Esophagus (tissue), 2 donors: ENCODE measurements around the gene TIGAR. TPM values are rescaled to one million over a fixed set of nuclear protein-coding genes. Genes with fewer than 3 reads are reported as not detected.

ENCODE experiments used
- H3K27ac ChIP-seq, 2 donors: one replicate each; pipeline ENCODE4 v1.5.1; 2013; ENCODE audit warnings: low read depth in 2 of 2, mild to moderate bottlenecking in 2 of 2, inconsistent platforms in 1 of 2, low read length in 1 of 2, moderate library complexity in 1 of 2
- H3K27me3 ChIP-seq, 2 donors: one replicate each; pipeline ENCODE4 v1.6.1; 2013; ENCODE audit warnings: low read length in 2 of 2, control low read depth in 1 of 2, mild to moderate bottlenecking in 1 of 2; ENCODE audit not compliant: insufficient read depth in 2 of 2, control insufficient read depth in 1 of 2
- H3K36me3 ChIP-seq, 2 donors: one replicate each; pipeline ENCODE4 v1.6.1; 2013; ENCODE audit warnings: low read length in 1 of 2; ENCODE audit not compliant: control insufficient read depth in 2 of 2, insufficient read depth in 2 of 2
- H3K4me1 ChIP-seq, 2 donors: one replicate each; pipeline ENCODE4 v1.6.1; 2013; ENCODE audit warnings: low read length in 1 of 2; ENCODE audit not compliant: control insufficient read depth in 2 of 2, insufficient read depth in 2 of 2
- H3K4me3 ChIP-seq, 2 donors: one replicate each; pipeline ENCODE4 v1.5.1; 2013; ENCODE audit warnings: low read length in 2 of 2, mild to moderate bottlenecking in 2 of 2, low read depth in 1 of 2, moderate library complexity in 1 of 2
- H3K9me3 ChIP-seq, 2 donors: one replicate each; pipeline ENCODE4 v1.6.1; 2013; ENCODE audit warnings: mild to moderate bottlenecking in 2 of 2, low read depth in 1 of 2, low read length in 1 of 2, moderate library complexity in 1 of 2; ENCODE audit not compliant: control insufficient read depth in 2 of 2, insufficient read depth in 1 of 2
- WGBS, 2 donors: extraction: QIAGEN DNeasy Blood & Tissue Kit; methylation state at CpG; one replicate each; pipeline ENCODE4 v1.1.7; 2013; 5-methylcytosine and 5-hydroxymethylcytosine counted together
- polyA plus RNA-seq, 2 donors: library from polyadenylated mRNA; stranded (reverse); fragments of 200-250 nt; gene quantifications; one replicate each; pipeline ENCODE4 v1.2.3, GENCODE V29; 2013
- donor health status: healthy with polysubstance abuse.
- donor health status: Bipolar disorder and iron deficiency.

The TIGAR gene
- polyA plus RNA-seq, 2 donors: 2.4 to 5.3 TPM

- H3K27ac ChIP-seq: peak overlapping the region; percentile 29 to 74
- peak overlapping the region in 1 of 2 donors; percentile 71 for H3K4me3 ChIP-seq
- H3K4me1 ChIP-seq: peaks cover 3 to 12% of the 10 kb centered on the region in 2 donors
- WGBS, 2 donors: 31 to 34% methylated on average over 14 of the region's 14 CpGs
- no peaks in the 10 kb centered on the region for H3K9me3 ChIP-seq
- no peaks in the 10 kb centered on the region for H3K27me3 ChIP-seq
- H3K36me3 ChIP-seq: peaks cover 0 to 6% of the 10 kb centered on the region in 2 donors
Observed at GRCh38 chr12:4275870-4276301, 45.1 kb upstream of the TIGAR start.

- Histone ChIP-seq H3K27me3 (no peaks in the 10 kb centered on the region), H3K4me1 (peaks cover 0 to 15% of the 10 kb centered on the region in 2 donors), H3K9me3 (no peaks in the 10 kb centered on the region), H3K4me3 (no peak overlapping the region), H3K36me3 (peaks cover 0 to 13% of the 10 kb centered on the region in 2 donors), H3K27ac (peak overlapping the region in 1 of 2 donors; percentile 61)
- 1 to 5% methylated on average over 10 of the region's 10 CpGs for WGBS, 2 donors
Observed at GRCh38 chr12:4276524-4277204, 44.3 kb upstream of the TIGAR start.

DNA sequence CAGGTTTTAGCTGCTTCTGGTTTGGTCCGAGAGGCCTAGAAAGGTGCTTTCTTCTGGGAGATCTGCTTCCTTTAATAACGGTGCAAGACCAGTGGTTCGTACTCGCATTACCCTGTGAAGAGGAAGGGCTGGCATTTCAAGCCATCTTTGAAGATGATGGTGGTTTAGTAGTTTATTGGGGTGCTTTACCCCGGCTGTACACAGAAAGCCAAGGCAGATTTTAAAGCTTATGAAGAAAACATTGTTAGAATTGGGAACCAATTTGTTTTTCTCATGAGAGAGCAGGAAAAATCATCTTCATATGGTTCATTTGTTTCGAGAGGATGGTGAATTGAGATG, 43.8 kb upstream of the TIGAR start:
- WGBS, 2 donors: 23 to 27% methylated on average over 6 of the region's 6 CpGs
- Histone ChIP-seq H3K4me1 (peaks cover 0 to 14% of the 10 kb centered on the region in 2 donors), H3K27me3 (no peaks in the 10 kb centered on the region), H3K4me3 (no peak overlapping the region), H3K36me3 (peaks cover 0 to 16% of the 10 kb centered on the region in 2 donors), H3K27ac (no peak overlapping the region), H3K9me3 (no peaks in the 10 kb centered on the region)

DNA sequence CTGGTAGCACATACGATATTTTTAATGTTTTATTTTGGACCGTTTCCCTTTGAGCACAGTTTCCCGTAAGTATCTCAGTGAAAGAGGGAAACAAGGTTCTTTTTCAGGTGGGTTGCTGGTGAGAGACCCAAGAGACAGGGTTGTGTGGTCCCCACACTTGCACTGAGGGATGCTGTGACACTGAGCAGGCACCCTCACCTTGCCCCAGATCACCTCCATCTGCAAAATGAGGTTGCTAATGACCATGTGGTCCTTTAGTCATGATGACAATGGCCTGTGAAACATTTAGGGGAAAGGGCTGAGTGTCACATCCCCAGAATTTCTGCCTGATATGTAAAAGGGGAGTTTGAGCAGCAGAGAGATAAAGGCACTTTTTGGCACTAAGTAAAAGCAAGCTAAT, 43.2 kb upstream of the TIGAR start:
- Histone ChIP-seq H3K36me3 (peaks cover 0 to 23% of the 10 kb centered on the region in 2 donors), H3K4me1 (peaks cover 0 to 8% of the 10 kb centered on the region in 2 donors), H3K9me3 (no peaks in the 10 kb centered on the region), H3K4me3 (no peak overlapping the region), H3K27me3 (no peaks in the 10 kb centered on the region), H3K27ac (no peak overlapping the region)
- WGBS, 2 donors: 70 to 72% methylated on average over 3 of the region's 3 CpGs

GRCh38 chr12:4278329-4279197, 42.5 kb upstream of the TIGAR start:
- 46 to 54% methylated on average over 15 of the region's 15 CpGs for WGBS, 2 donors
- Histone ChIP-seq H3K27ac (no peak overlapping the region), H3K4me1 (peaks cover 0 to 6% of the 10 kb centered on the region in 2 donors), H3K4me3 (no peak overlapping the region), H3K27me3 (no peaks in the 10 kb centered on the region), H3K9me3 (no peaks in the 10 kb centered on the region), H3K36me3 (peaks cover 2 to 23% of the 10 kb centered on the region in 2 donors)

DNA sequence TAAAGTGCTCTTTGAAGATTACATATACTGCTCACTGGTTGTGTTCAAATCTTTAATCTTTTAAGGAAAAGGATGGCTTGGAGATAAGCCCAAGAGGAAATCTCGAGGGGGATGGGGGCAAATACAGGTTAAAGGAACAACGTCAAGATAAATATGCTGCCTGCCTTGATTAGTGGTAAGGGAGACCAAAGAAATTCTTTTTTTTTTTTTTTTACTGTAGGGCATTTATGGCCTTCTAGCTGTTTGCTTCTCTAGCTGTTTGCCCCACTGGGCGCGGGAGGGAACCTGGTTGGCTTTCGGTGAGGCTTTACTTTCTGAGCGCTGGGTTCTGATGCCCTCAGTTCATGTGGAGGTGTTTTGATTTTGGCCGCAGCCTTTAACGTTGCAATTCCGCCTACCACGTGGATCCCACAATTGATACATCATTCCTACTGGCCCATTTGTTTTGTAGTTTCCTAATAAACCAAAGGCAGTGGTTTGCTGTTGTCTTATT, 41.8 kb upstream of the TIGAR start:
- Histone ChIP-seq H3K9me3 (no peaks in the 10 kb centered on the region), H3K4me3 (no peak overlapping the region), H3K4me1 (peaks cover 0 to 3% of the 10 kb centered on the region in 2 donors), H3K27ac (no peak overlapping the region), H3K36me3 (peaks cover 7 to 27% of the 10 kb centered on the region in 2 donors), H3K27me3 (no peaks in the 10 kb centered on the region)
- WGBS, 2 donors: 67 to 72% methylated on average over 10 of the region's 10 CpGs

DNA sequence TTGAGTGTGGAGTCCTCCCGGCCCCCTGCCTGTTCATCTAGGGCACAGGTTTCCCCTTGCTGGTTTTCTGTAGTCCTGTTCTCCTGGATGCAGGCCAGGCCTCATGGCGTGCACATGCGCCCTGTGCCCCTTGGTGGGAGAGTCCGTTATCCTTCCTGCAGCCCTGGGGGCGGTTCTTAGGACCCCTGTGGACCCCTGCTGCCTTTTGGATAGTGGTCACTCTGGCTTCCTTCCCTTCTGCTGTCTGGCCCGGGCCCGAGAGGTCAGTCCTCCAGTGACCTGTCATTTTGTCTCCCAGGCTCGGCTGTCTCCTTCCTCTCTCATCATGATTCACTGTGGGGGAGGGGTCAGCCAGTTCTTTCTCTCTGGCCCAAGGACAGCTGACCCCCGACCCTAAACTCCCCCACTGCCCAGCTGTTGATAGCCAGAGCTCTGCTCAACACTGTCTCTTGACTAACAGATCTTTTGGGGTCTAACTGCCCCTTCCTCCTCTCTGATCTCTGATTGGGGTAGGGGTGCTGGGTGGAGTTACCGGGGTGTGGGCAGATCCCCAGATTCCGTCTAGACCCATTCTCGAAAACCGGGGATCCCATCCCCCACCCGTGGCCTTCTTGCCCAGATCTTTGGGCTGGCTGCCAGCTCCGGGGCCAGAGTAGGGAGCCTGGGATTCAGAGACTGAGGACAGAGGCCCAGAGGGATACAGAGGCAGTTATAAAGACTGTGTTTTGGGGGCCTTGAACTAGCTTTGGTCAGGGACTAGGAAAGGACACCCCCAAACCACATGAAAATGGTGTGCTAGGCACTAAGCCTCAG, 40.5 kb upstream of the TIGAR start:
- Histone ChIP-seq H3K36me3 (peaks cover 7 to 29% of the 10 kb centered on the region in 2 donors), H3K4me1 (peaks cover 0 to 3% of the 10 kb centered on the region in 2 donors), H3K9me3 (no peaks in the 10 kb centered on the region), H3K27ac (peak overlapping the region; percentile 21 to 60), H3K4me3 (no peak overlapping the region), H3K27me3 (no peaks in the 10 kb centered on the region)
- whole genome bisulfite sequencing, 2 donors: 47 to 50% methylated on average over 15 of the region's 15 CpGs

GRCh38 chr12:4281173-4281654, 39.8 kb upstream of the TIGAR start:
- Histone ChIP-seq H3K27me3 (no peaks in the 10 kb centered on the region), H3K4me3 (no peak overlapping the region), H3K4me1 (peaks cover 0 to 3% of the 10 kb centered on the region in 2 donors), H3K9me3 (no peaks in the 10 kb centered on the region), H3K27ac (peak overlapping the region; percentile 21 to 60), H3K36me3 (peaks cover 7 to 29% of the 10 kb centered on the region in 2 donors)
- 76 to 84% methylated on average over 16 of the region's 16 CpGs for WGBS, 2 donors
